HPDE6-E6E7 (cell line): ENCODE measurements around the gene TAGLN.

Experiments used
- DNase-seq: peaks from one replicate; pipeline ENCODE4 v3.0.0; 2011; ENCODE audit warnings: missing footprints; ENCODE audit errors: extremely low spot score

TAGLN gene

DNA sequence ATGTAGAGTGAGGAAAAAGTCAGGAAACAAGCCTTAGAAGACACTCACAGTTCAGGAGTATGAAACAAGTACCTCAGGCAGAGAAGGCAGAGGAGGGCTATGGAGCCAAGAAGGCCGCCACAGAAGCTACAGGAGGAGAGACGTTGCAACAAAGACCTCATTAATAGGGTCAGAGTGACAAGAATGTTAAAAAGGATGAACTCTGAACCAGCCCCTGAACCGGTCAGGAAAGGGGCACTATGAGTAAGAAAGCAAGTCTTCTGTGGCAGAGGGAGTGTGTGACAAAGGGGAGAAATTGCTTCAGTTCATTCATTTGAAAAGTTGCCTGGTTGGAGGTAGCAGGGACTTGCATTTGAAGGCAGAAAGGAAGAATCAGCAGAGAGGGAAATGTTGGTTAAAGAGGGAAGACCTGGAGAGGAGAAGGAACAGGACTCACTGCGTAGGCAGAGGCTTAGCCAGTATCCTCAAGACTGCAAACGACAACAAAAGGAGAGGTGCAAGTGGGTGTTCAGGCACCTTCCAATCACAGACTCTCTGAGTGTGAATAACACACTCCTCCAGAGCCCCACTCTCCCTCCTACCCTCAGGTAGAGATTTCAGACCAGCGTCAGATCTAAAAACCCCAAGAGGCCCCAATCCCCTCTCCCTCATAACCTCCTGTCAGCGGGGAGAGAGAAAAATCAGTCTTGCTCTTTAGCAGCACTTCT, 15.4 kb downstream of the TAGLN start:
- no peak for DNase-seq

DNA sequence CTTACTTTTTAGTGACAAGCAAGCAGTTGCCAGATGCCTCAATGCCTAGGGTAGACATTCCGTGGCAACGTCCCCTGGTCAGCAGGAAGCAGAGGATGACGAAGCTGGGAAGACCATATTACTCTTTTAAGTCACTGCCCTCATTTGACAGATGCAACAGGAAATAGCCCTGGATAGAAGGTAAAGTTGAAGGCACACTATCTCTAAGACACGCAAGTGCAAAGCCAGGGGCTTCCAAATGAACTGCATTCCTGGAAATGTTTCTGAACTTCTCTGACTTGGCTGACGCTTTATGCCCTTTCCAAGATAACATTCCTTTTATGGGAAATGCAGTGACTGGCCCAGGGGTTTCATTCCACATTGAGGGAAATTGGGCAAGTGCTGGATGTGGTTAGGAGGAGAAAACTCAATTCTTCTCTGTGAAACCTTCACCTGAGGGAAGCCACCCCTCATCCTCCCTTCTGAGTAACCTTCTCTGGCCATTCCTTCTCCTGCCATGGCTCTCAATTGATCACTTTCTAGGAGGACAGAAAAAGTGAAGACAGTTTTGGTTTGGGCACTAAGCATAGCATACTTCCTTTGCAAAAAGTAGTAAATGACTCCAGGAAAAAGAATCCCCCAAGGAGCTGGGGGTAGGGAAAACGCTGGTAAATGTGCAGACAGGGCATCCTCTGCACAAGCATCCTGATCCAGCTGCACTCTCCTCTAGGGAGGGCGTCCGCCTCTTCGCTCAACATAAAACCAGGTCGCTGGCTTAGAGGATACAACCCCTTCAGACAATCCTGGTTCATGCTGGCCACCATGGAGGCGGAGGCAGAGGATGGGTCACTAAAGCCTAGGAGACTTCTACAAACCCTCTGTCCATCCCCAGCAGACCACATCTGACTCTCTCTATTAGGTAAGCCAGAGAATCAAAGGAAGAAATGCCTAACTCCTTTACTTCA, 18.2 kb downstream of the TAGLN start:
- DNase-seq = no peak

DNA sequence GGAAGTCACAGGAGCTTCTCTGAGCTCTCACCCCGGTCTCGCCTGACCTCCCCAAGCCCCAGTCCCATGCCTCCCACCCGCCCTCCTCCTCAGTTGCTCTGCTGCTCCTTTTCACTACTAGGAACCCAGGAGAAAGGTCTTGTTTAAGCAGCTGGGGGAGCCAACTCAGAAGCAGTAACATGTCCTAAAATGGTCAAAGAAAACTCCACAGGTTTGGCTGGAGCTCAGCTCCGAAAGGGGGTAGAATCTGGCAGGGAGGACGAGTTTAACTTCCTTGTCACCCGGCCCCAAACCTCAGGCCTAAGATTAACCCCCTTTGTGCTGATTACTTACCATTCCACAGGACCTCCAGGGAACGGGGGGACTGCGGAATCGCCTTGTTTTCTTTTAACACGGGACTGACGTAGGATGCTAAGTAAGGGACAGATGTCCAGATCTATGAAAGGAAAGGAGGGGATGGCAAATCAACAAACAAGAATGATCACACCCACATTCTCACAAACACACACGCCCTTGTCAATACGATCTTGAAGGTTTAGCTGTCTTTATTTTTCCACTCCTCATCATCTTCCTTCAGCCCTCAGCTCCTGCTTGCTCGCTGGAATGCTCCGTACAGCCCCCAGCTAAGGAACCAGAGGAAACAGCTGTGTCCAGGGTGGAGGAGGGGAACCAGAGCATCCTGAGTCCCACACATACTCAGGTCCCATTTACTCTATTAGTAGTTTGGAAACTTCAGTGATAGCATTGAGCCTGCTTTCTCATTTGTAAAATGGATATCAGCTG, 19.2 kb downstream of the TAGLN start:
- no peak for DNase-seq

DNA sequence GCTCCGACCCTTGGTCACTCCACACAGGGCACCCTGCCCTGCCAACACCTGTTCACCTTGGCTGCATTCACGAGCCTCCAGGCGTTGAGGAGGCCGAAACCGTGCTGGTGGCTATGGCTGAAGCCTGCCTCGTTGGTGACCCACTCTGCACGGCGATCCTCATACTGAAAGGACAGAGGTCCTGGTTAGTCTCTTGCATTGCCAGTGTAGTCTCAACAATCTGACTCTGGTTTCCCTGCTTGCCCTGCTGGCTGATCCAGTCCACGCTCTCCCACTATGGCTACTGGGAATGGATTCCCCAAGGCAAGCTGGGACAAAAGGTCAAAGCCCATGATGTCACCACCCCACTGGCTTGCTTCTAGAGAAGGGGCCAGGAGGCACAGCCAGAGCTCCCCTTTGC, 19.8 kb downstream of the TAGLN start:
- no peak for DNase-seq

DNA sequence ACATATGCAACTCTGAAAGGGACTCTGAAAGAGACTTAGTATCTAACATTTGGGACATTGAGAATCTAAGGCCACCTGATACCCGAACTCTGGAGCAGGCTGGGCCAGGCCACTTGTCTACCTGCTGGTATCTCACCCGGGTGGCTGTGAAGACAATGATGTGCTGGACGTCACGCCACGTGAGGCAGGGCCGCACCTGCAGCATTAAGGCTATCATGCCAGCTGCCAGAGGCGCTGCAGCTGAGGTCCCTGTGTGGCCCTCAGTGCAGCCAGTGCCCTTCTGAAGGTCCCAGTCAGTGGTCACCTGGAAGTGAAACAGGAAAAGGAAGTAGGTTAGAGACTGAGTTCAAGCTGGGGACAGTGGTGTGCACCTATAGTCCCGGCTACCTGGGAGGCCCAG, 20.3 kb downstream of the TAGLN start:
- DNase-seq = no peak

DNA sequence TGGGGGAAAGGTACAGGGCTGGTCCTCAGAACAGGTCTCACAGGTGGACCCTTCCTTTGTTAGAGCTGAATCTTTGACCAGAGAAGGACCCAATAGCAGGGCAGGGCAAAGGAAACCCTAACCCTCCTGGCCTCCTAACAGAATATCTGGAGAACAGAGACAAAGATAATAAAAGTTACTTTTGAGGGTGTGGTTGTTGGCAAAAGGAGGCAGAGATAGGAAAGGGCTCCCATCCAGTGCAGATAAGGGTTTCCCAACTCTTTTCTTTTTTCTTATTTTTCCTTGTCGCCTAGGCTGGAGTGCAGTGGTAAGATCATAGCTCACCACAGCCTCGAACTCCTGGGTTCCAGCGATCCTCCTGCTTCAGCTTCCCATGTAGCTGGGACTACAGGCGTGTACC, 20.8 kb downstream of the TAGLN start:
- DNase-seq = no peak

DNA sequence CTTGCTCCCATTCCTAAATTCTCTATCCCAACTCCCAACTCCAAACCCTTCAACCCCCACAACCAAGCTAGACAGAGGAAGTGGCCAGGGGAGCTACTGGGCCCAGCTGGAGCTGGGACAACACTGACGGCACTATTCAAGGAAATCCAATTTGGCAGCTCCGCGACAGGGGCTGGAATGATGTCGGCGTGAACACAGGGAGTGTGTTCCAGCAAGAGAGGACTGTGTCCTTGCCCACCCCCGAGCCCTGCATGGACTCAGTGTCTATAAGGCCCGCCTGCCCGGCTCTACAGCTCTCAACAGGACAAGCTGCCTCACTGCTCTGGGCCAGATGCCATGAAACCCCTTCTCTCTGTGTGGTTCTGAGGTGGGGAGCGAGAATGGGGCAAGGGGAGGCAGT, 21.4 kb downstream of the TAGLN start:
- DNase-seq = no peak

DNA sequence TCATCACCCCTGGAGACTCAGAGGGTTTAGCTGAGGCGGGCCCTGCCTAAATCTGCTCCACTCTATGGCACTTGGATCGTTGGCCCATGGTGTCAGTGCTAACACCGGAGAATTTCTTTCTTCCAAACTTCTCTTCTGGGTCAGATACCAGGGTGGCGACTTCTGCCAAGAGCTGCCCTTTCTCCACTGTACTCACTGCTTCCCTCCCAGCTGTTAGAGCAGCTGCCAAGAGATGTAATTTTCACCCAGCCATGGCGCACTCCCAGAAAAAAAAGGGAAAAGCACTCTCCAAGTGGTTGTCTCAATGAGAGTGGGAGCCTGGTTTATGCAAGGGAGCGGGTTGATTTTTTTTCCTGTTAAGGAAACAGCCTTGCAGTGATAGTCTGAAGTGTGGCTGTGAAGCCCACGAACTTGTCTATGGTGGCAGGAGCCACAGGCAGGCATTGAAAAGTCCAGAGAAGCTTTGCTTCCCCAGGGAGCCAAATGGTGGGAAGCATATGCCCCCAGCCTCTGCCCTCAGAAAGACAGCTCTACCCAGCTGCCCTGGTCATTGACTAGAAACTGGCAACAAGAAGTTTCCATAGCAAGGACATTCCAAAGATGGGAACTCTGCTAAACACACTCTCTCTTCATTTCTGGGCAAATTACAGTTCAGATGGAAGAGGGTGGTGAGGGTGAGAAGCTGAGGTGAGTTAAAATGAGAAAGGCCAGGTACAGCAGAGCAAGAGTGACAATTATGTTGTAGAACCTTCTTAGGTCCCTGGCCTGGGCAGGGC, 22.0 kb downstream of the TAGLN start:
- no peak for DNase-seq

DNA sequence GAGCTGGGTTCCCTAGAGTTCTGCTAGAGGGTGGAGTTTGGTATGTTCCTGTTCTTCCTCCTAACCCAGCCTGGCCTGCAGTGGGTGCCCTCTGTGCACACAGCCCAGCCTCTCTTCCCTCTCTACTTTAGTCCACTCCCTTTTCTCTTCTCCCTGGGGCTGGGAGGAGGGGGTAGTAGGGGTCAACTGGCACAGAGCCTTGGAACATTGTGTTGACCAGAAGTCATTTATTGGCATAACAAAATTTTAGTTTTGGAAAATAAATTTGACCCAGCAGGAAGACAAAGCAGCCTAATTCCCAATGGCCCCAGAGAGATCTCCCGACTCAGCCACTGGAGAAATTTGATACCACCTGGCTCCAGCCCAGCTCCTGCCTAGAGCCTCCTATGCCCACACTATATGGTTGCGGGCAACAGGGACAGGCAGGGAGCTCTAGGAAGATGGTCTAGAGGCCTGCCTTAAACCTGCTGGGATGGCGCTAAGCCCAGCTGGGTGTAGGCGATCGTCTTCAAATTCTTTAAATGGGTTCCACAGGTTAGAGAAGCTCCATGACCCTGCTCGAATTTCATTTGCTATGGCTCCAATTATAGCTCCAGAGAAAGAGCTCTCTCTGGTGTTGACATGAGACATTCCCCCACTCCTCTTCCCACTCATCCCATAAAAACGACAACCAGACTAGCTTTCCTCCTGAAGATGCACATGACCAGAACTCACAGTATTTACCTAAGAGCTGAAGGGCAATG, 22.8 kb downstream of the TAGLN start:
- no peak for DNase-seq

DNA sequence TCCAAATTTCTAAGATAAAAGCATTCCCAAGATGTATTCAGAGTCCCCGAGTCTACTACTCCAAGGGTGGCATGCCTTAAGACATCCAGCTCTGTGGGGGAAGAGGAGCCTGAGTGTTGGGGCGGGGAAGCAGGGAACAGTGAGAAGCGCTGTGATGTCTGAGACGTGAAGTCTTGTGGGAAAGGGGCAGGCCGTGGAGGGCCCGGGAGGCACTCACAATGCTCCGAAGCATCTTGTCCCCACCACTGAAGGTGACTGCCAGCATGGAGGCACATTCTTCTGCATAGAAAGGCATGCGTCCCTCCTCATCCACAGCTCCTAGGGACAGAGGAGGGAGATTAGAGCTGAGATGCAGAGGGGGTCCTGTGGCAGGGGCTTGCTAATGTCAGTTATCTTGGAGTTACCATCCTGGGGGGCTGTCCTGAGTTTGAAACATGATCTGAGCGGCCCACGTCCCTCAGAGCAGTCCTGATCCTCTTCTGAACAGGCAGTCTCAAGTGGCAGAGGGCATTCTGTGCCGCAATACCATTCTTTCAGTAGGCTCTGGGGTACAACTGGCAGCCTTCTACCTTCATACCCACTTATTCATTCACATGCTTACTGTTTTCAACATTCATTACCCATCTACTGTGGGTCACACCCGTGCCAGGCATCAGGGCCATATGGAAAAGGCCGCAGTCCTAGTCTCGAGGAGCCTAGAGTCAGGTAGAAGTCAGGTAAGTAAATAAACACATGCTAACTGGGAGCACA, 24.0 kb downstream of the TAGLN start:
- no peak for DNase-seq

DNA sequence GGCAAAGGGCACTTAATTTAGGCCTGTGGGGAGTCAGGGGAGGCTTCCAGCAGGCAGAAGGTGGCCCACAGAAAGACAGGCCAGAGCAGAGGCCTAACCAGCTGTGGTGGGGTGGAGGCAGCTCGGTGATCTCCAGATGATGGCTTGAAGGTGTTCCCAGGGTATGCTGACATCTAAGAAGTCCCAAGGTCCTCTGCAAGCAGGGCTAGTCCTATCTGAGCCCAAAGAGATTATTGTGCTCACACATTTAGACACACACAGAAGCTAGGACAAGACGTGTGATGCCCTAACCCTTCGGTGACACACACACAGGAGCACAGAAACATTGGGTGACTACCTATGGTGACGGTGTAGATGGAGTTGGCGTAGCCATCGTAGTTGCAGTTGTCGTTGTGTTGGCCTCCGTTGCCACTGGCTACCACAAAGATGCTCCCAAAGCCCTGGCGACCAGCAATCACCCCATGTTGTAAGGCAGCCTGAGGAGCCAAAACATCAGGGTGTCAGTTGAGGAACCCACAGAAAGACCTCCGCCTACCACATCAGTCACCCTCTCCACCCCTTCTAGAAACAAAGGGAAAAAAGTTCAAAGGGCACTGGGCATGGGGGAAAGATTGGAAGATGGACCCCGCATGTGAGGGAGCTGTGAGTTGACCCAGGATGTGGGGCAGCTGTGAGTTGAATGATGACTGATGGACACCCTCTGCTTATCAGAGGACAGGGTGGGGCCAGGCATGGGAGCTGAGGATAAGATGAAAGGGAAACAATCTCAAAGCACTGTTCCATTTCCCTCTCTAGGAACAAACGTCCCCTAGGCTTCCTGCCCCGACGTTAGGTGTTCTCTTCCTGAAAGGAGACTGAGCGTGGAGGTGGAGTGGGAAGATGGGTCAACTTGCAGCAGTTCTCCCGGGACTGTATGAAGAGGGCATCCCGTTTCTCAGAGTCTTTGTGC, 24.8 kb downstream of the TAGLN start:
- DNase-seq = no peak

DNA sequence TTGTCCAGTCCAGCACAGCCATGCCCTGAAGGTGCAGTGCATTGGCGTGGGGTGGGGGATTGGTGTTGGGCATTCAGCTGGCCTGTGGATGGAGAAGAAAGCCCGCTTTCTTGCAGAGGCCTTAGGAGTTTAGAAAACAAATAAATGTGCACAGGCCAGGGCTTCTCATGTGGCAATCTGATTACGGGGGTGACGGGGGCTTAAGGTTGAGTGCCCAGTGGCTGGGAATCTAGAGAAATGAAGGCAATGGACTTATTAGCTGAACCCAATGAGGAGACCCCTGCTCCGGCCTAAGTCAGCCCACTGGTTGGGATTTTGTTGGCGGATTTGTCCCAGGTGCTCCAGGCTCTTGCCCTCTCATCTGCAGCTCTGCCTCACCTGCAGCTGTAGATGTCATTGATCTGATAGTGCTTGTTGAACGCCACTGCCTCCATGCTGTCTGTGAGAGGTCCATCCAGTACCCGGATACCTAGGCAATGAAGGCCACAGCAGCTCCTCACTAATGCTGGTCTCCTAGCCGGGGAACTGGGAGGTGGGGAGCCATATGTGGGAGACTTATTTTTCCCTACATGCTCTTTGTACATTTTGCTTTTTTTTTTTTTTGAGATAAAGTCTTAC, 26.5 kb downstream of the TAGLN start:
- no peak for DNase-seq

DNA sequence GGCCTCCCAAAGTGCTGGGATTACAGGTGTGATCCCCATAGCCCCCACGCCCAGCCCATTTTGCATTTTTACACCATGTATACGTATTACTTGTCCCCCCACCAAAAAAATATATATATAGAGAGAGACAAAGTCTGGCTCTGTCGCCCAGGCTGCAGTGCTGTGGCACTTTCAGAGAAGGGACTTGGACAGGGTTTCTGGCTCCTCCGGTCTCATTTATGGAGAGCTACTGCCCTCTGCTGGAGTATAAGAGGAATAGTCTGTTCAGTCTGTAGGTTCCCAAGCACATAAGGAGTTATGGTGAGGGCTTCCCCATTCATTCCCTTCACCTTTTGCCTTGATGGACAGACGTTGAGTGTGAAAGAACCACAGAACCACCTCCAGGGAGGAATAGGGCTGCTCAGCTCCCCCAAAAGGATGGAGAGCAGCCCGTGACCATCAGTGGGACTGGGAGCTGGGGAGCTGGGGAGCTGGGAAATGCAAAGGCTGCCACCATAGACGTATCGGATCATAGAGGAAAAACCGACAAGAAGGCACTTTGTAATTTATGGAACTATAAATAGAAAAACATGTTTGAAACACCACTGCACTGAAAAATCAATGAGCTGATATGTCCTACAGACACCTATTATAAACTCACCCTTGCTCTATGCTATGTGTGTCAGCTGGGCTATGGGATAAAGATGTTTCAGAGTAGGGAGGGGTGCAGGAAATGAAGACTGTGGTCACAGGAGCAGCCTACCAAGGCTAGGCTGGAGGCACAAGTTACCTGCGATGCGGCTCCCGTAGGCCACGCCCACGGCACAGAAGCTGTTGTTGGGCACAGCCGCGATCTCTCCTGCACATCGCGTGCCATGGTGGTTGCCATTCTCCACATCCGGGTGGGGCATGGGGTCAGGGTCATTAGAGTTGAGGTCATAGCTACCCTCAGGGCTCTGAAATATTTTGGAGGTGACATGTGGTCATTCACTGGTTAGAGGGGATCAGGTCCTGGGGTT, 27.5 kb downstream of the TAGLN start:
- peak; percentile 64 for DNase-seq

DNA sequence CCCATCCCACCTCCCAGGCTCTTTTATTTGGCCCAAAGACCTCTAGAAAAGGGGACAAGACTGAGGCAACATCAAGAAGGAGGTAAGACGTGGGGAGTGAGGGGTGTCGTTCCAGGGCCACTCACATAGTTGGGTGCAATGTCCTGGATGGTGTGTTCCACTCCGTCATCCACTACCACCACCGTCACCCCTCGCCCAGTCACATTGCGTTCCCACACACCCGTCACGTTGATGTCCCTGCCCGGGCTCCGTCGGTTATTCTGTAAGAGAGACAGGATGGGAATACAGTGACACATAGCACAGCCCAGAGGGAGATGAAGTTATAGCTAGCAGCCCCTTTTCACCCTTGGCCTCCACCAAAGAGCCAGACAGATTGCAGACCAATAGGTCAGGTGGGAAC, 28.9 kb downstream of the TAGLN start:
- no peak for DNase-seq

DNA sequence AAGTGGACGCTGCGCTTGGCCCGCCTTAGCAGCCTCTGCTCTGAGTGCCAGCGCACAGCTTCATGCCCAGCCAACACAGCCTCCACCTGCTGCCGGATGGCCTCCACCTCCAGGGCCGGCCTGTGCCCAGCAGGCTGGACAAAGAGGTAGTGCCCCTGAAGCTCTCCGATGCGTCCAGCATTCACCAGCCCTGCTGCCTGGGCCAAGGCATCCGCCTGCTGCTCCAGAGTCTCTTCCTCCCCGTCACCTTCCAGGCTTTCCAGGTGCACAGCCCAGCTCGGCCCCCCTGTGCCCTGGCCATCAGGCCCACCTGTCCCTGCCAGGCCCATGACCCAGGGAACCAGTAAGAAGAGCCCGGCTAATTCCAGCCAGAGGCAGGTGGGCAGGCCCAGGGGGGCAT, 30.2 kb downstream of the TAGLN start:
- no peak for DNase-seq

DNA sequence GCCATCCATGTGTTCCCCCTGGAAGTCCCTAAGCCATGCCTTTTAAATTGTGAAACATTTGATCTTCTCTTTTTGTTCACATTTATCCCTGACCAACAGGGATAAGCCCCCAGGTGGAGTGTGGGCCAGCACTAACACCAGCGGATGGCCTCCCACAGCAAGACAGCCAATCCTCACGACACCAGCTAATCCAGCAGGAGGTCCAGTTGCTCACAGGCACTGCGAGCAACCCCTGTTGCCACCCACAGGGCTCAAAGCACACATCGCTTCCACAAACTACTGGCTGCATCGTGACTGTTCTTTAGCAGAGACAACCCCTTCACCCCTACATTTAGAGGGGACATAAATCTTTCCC, 30.7 kb downstream of the TAGLN start:
- DNase-seq = no peak

DNA sequence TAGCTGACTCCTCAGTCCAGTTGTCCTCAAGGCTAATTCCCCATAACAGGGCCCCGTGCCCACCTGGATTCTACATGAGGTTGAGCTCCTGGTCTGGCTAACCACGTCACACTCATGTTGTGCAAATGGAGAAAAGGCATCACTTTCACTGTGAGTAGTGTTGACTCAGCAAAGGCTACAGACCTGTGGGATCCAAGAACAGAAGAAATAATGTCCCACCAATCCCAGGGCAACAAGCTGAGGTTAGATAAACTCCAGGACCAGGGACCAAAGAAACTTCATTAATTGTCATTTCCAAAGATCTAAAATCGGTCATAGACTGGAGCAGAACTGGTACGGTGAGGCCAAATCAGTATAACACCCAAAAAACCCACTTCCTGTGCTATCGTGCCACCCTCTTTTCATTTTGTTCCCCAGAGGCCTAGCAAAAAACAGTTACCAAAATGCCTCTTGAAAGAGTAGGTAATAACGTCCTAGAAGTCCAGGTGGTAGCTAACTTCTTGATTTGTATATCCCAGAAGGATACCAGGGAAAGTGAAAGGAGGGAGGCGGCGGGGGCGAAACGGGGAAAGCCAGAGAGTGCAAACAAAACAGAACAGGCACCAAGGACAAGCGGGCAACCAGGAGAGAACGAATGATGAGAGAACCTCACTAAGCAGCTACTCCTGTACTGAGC, 31.3 kb downstream of the TAGLN start:
- DNase-seq = no peak
